DND-41 (cell line): ENCODE results near the gene CPED1.

Experiments used
- CTCF ChIP-seq: IDR thresholded peaks from 2 replicates; pipeline ENCODE4 v1.5.1; 2012; ENCODE audit warnings: borderline replicate concordance, low read length, moderate library complexity, mild to moderate bottlenecking; ENCODE audit not compliant: poor library complexity, severe bottlenecking; ENCODE audit errors: extremely low read depth
- EZH2 ChIP-seq: IDR thresholded peaks from 3 replicates; pipeline ENCODE4 v1.6.1; 2012; ENCODE audit warnings: borderline replicate concordance, low read depth, mild to moderate bottlenecking, moderate library complexity, low read length, inconsistent platforms; ENCODE audit not compliant: severe bottlenecking

GRCh38 chr7:121082400-121083101 lies 94.0 kb downstream of the CPED1 start:
- TF ChIP-seq CTCF (no peak), EZH2 (no peak)
